Measurements from ENCODE around the gene SPATA32.
A peak's percentile ranks its signal among the peaks of the same experiment; 100 is the strongest.

The SPATA32 gene

GRCh38 chr17:45308840-45309239 lies 46.9 kb upstream of the SPATA32 start:
- no peak for DNase-seq (ENCODE audit: low spot score)
- no peak for ATAC-seq (ENCODE audit: low read depth)
- Histone ChIP-seq H3K27me3 (ENCODE audit: insufficient read depth, poor library complexity, severe bottlenecking) (no peaks in the 10 kb centered on the region), H3K4me1 (ENCODE audit: insufficient read depth, poor library complexity, severe bottlenecking) (peaks cover 64% of the 10 kb centered on the region), H3K27ac (ENCODE audit: poor library complexity, severe bottlenecking) (peak overlapping the region; percentile 71), H3K9me3 (ENCODE audit: severe bottlenecking) (no peaks in the 10 kb centered on the region), H3K4me3 (ENCODE audit: severe bottlenecking) (no peak overlapping the region), H3K36me3 (ENCODE audit: low read depth) (peaks cover 35% of the 10 kb centered on the region)
- TF ChIP-seq CTCF (IDR thresholded peaks at IDR 0.05; ENCODE audit: poor library complexity, severe bottlenecking) = no peak

GRCh38 chr17:45308016-45308365 lies 46.1 kb upstream of the SPATA32 start:
- DNase-seq (ENCODE audit: low spot score) (no peak), ATAC-seq (ENCODE audit: low read depth) (no peak)
- Histone ChIP-seq H3K36me3 (ENCODE audit: low read depth) (peaks cover 35% of the 10 kb centered on the region), H3K27me3 (ENCODE audit: insufficient read depth, poor library complexity, severe bottlenecking) (no peaks in the 10 kb centered on the region), H3K27ac (ENCODE audit: poor library complexity, severe bottlenecking) (peak overlapping the region; percentile 71), H3K4me1 (ENCODE audit: insufficient read depth, poor library complexity, severe bottlenecking) (peaks cover 60% of the 10 kb centered on the region), H3K4me3 (ENCODE audit: severe bottlenecking) (no peak overlapping the region), H3K9me3 (ENCODE audit: severe bottlenecking) (no peaks in the 10 kb centered on the region)
- no peak for TF ChIP-seq CTCF (IDR thresholded peaks at IDR 0.05; ENCODE audit: poor library complexity, severe bottlenecking)

GRCh38 chr17:45307290-45308015 lies 45.6 kb upstream of the SPATA32 start:
- DNase-seq (ENCODE audit: low spot score) (no peak), ATAC-seq (ENCODE audit: low read depth) (peak; percentile 56)
- H3K4me3 ChIP-seq (ENCODE audit: severe bottlenecking) = no peak overlapping the region
- H3K4me1 ChIP-seq (ENCODE audit: insufficient read depth, poor library complexity, severe bottlenecking) = peaks cover 60% of the 10 kb centered on the region
- H3K36me3 ChIP-seq (ENCODE audit: low read depth) = peaks cover 39% of the 10 kb centered on the region
- no peaks in the 10 kb centered on the region for H3K9me3 ChIP-seq (ENCODE audit: severe bottlenecking)
- peak overlapping the region; percentile 71 for H3K27ac ChIP-seq (ENCODE audit: poor library complexity, severe bottlenecking)
- no peaks in the 10 kb centered on the region for H3K27me3 ChIP-seq (ENCODE audit: insufficient read depth, poor library complexity, severe bottlenecking)
- TF ChIP-seq CTCF (IDR thresholded peaks at IDR 0.05; ENCODE audit: poor library complexity, severe bottlenecking) = no peak

- Histone ChIP-seq H3K27me3 (ENCODE audit: insufficient read depth, poor library complexity, severe bottlenecking) (no peaks in the 10 kb centered on the region), H3K4me1 (ENCODE audit: insufficient read depth, poor library complexity, severe bottlenecking) (peaks cover 52% of the 10 kb centered on the region), H3K36me3 (ENCODE audit: low read depth) (peaks cover 39% of the 10 kb centered on the region), H3K27ac (ENCODE audit: poor library complexity, severe bottlenecking) (peak overlapping the region; percentile 71), H3K9me3 (ENCODE audit: severe bottlenecking) (no peaks in the 10 kb centered on the region), H3K4me3 (ENCODE audit: severe bottlenecking) (no peak overlapping the region)
- ATAC-seq (ENCODE audit: low read depth) = no peak
- no peak for TF ChIP-seq CTCF (IDR thresholded peaks at IDR 0.05; ENCODE audit: poor library complexity, severe bottlenecking)
- DNase-seq (ENCODE audit: low spot score) = no peak
Observed at GRCh38 chr17:45306623-45307022, 44.7 kb upstream of the SPATA32 start.

GRCh38 chr17:45306094-45306493 lies 44.2 kb upstream of the SPATA32 start:
- H3K27ac ChIP-seq (ENCODE audit: poor library complexity, severe bottlenecking) = peak overlapping the region; percentile 71
- no peaks in the 10 kb centered on the region for H3K27me3 ChIP-seq (ENCODE audit: insufficient read depth, poor library complexity, severe bottlenecking)
- DNase-seq (ENCODE audit: low spot score) (no peak), ATAC-seq (ENCODE audit: low read depth) (no peak)
- TF ChIP-seq CTCF (IDR thresholded peaks at IDR 0.05; ENCODE audit: poor library complexity, severe bottlenecking) = no peak
- H3K9me3 ChIP-seq (ENCODE audit: severe bottlenecking) = no peaks in the 10 kb centered on the region
- H3K4me1 ChIP-seq (ENCODE audit: insufficient read depth, poor library complexity, severe bottlenecking) = peaks cover 46% of the 10 kb centered on the region
- no peak overlapping the region for H3K4me3 ChIP-seq (ENCODE audit: severe bottlenecking)
- peaks cover 37% of the 10 kb centered on the region for H3K36me3 ChIP-seq (ENCODE audit: low read depth)
